SK-N-MC (cell line): ENCODE results near the gene PIK3R5.

Experiments
- EZH2 ChIP-seq: fragments of 200-600 bp; sonication (generic); IDR thresholded peaks from one replicate; pipeline ENCODE4 v1.6.1; 2017; ENCODE audit warnings: antibody characterized with exemption
- FOXP2 ChIP-seq: optimal IDR thresholded peaks from 2 replicates; pipeline ENCODE3; 2011; ENCODE audit warnings: mild to moderate bottlenecking, moderate library complexity; ENCODE audit not compliant: insufficient read depth; ENCODE audit errors: extremely low read length, control extremely low read depth
- POLR2AphosphoS5 ChIP-seq: IDR thresholded peaks from 2 replicates; pipeline ENCODE4 v1.6.1; 2012; ENCODE audit warnings: mild to moderate bottlenecking, low read depth, low read length, borderline replicate concordance

DNA sequence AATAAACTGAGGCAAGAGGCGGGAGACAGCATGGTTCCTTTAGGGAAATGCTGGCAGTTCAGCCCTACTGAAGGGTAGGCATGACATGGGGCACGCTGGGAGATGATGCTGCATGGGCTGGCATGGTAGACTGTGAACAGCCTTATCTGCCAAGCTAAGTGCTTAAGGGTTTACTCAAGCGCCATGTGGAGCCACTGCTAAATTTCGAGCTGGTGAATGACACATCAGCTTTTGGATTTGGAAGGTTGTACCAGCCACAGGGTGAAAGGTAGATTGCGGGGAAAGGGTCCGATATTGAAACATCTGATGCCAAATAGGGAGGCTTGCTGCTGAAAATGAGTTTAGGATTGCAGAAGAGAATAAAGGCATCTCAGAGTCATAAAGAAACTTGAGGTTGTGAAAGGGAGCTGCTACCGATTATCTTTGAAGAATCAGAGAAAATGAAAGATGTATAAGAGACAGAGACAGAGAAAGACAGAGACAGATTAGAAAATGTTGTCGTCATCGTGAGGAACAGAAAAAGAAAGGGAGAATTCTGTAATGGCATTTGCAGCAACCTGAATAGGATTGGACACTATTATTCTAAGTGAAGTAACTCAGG lies 16.3 kb downstream of the PIK3R5 start:
- no peak for TF ChIP-seq POLR2AphosphoS5
- TF ChIP-seq EZH2: no peak
- no peak for TF ChIP-seq FOXP2
